NCI-H187 treated with DMSO at 0.1 percent for 48 hours (cell line): ENCODE data around the gene SPATA25.
A peak's percentile ranks its signal among the peaks of the same experiment; 100 is the strongest.
"Not testable (repeated sequence)": the region's sequence is repeated elsewhere in the genome, so short reads cannot be mapped to it uniquely, and the experiment has no call there.

Source experiments
- DNase-seq: peaks from one replicate; lab custom pipeline; 2025; lab: John Stamatoyannopoulos, UW

The SPATA25 gene

GRCh38 chr20:45913116-45913515 lies 25.7 kb upstream of the SPATA25 start:
- no peak for DNase-seq

DNA sequence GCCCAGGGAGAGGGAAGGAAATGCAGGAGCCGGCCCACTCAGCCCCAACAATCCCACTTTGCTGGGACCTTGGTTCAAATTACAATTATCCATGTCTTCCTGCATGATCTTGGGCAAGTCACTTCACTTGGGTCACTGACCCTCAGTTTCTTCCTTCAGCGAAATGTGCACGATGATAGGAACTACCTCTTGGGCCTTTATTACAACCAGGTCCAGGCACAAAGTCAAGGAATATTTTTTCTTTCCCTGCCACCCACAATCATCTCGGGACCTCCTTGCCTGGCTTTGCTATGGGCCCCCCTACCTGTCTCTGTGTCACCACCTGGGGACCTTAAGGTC lies 24.9 kb upstream of the SPATA25 start:
- DNase-seq, result no peak

DNA sequence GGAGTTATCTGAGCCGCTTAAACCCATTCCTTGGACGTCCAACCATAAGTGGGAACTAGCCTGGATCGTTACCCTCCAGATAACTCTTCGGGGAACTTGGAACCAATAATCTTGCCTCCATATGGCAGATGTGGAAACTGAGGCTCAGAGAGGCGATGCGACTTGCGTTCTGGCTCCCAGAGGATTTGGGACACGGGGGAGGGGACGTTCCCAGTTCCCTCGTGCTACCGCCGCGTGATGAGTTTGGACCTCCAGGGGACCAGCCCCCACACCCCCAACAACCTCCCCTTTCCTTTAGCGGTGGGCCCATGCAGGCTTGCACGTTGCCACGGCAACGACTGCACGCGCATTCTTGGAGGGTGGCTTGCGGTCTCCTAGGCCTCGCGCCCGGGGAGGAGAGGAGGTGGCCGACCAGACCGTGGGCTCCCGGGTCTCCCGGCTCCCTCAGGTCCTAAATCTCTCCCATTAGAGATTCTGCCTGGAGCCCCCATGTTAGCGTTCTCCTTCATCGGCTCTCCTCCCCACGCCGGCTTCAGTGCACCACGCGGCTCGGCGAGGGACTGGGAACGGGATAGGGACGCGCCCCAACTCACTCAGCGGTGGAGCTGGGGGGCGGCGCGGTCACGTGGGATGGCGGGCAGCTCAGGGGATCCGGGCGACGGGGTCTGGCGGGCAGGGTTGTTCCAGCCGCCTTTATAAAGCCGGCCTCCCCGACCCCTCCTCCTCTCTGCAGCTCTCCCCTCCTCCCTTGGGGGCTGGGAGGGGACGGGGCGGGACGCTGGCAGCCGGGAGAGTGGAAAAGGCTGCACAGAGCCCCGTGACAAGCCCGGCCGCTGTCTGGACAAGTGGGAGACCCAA lies 24.3 kb upstream of the SPATA25 start, which contains the start of gene PLTP:
Gene PLTP, minus strand, starts transcription at position 670 of the 858 bp plus-strand sequence. CDS start 703 bp downstream, outside the sequence.
- no peak for DNase-seq

GRCh38 chr20:45910670-45911485 lies 23.5 kb upstream of the SPATA25 start:
- DNase-seq, result peak; percentile 57

- no peak for DNase-seq
Measured at GRCh38 chr20:45909817-45910669, 22.6 kb upstream of the SPATA25 start.

DNA sequence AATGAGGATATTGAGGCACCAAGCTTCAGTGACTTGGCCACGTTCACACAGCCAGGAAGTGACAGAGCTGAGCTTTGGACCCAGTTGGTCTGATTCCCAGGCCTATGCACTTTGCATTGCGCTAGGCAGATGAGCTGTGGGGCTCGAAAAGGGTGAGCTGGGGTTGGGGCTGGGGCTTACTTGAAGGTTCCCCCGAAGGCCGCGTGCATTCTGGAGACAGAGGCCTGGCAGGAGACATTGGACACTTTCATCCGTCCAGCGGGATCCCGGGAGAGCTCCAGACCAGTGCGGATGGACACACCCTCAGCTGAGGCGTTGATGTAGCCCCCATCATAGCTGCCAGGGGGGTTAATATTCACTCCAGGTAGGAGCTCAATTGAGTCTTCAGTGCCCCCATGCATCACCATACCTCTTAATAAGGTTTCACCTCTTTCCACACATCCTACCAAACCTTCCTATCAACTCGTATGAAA lies 21.9 kb upstream of the SPATA25 start:
- DNase-seq, result no peak

- no peak for DNase-seq
Measured at GRCh38 chr20:45908084-45908483, 20.7 kb upstream of the SPATA25 start.

DNA sequence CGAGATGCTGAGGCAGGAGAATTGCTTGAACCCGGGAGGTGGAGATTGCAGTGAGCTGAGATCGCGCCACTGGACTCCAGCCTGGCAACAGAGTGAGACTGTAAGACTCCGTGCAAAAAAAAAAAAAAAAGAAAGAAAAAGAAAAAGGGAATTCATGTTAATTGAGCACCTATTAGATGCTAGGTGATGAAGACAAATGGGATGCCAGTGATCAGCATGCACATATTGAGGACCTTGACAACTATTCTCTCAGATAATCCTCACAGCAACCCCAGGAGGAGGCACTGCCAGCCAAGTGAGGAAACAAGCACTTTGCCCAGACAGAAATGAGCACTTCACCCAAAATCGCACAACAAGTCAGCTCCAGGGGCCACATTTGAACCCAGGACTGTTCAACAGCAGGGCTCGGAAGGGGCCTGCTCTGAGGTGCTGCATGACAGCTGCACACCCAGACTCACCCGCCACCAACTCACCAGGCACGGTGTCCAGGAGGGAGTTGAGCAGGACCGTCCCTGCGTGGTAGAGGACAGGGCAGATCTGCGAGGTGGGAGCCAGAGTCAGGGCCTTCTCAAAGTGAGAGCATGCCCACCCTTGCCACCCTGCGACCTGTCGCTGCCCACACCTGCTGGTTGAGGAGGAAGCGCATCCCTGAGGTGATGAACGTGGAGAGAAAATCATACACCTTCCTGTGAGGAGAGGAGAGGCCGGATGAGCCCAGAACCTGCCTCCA lies 20.0 kb upstream of the SPATA25 start:
- DNase-seq, result no peak

- no peak for DNase-seq
Measured at GRCh38 chr20:45905505-45906079, 18.2 kb upstream of the SPATA25 start.

- no peak for DNase-seq
Measured at GRCh38 chr20:45904583-45905504, 17.4 kb upstream of the SPATA25 start.

- DNase-seq, result no peak
Measured at GRCh38 chr20:45902199-45902701, 14.8 kb upstream of the SPATA25 start.

GRCh38 chr20:45901332-45901731 lies 13.9 kb upstream of the SPATA25 start:
- not testable (repeated sequence) for DNase-seq

DNA sequence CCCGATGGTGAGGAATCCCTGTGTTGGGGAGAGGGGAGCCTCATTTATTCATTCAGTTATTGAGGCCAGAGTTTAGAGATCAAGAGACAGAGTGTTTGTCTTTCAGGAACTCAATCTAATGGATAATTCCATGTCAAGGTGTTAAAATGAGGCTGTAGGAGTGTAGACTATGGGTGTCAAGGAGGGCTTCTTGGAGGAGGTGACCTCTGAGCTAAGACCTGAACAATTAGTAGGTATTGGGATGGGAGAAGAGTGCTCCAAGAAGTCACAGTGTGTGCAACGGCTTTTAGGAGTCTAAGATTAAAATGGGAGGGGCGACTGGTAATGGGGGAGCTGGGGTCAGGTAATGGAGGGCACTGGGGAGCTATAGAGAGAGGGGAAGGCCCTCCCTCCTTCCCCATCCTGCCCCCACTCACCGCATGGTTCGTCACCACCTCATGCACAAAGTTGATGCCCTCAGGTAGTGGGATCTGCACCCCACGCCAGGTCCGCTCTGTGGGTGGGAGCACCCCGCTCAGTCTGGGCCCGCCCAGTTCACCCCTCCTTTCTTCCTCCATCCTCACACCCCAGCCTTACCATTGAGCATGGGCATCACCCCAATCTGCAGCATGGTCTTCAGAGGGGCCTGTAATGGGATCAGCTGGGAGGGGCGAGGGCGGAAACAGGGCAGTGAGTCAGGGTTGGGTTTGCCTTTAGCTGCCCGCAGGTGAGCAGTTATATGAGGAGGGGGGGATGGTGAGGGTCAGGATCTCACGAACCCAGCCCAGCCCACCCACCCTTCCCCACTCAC lies 11.8 kb upstream of the SPATA25 start:
- DNase-seq, result no peak

DNA sequence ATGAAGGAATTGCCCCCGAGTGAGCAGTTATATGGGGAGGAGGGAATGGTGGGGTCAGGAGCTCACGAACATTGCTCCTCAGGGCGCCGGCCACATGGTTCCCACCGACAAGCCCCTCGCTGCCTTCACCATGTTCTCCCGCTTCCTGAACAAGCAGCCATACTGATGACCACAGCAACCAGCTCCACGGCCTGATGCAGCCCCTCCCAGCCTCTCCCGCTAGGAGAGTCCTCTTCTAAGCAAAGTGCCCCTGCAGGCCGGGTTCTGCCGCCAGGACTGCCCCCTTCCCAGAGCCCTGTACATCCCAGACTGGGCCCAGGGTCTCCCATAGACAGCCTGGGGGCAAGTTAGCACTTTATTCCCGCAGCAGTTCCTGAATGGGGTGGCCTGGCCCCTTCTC lies 10.9 kb upstream of the SPATA25 start:
- no peak for DNase-seq

DNA sequence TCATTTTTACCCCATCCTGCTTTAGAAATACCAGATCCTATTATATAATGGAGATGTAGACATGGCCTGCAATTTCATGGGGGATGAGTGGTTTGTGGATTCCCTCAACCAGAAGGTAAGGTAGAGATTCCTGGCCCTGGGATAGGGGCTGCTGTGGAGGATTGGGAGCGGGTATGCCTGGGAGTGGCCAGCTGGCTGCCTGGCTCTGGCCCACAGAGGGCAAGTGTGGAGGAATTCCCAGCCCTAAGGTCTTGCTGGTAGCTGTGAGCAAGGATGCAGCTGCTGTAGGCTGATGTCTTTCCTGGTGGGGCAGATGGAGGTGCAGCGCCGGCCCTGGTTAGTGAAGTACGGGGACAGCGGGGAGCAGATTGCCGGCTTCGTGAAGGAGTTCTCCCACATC lies 10.3 kb upstream of the SPATA25 start:
- no peak for DNase-seq

DNA sequence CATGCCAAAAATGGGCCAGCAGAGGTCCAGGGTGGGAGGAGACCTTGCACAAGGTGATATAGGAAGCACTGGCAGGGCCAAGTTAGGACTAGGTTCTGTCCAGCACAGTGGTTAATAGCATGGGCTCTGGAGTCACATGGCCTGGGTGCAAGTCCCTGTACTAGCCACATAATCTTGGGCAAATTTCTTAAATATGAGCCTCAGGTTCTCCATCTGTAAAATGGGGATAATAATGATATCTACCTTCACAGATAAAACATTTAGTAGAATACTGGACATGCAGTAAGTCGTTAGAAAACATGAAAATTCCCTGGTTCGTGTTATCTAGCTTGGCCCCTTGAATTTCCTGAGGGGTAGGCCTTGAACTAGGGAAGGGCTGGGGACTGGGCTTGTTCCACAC lies 9.9 kb upstream of the SPATA25 start:
- no peak for DNase-seq

DNA sequence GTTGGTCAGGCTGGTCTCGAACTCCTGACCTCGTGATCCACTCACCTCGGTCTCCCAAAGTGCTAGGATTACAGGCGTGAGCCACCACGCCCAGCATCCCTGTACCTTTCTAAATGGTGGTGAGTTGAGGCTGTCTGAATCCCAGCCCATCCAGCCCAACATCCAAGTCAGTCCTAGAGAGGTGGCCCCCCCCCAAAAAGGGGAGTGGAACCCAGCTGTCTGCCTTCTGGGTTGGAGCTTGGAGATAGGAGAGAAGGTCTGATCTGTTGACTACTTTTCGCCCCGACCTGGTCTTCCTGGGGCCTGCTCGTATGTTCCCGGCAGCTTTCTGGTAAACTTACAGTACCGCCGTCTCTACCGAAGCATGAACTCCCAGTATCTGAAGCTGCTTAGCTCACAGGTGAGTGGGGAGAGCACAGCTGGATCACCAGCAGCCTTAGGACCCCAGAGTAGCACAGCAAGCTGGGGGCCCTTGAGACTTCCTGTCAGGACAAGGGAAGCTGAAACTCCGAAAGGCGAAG lies 9.3 kb upstream of the SPATA25 start:
- DNase-seq, result no peak

GRCh38 chr20:45894797-45895196 lies 7.4 kb upstream of the SPATA25 start:
- DNase-seq, result no peak

GRCh38 chr20:45893831-45894230 lies 6.4 kb upstream of the SPATA25 start:
- DNase-seq, result no peak
